ENCODE measurements around the gene FDXACB1. TPM values are rescaled to one million over a fixed set of nuclear protein-coding genes. Genes with fewer than 3 reads are reported as not detected.

Gene FDXACB1
- total RNA-seq, 1 donor from 2014 or later, result 3.7 TPM

DNA sequence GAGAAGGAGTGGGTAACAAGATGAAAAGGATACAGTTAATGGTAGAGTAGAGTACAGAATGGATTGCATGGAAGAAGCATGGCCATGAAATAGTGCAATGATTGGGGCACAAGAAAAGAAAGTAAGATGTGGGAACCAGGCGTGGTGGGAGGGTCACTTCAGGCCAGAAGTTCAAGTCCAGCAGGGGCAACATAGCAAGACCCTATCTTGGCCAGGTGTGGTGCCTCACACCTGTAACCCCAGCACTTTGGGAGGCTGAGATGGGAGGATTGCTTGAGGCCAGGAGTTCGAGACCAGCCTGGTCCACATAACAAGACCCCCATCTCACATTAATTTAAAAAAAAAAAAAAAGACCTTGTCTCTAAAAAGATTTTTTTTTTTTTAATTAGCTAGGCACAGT lies 38.3 kb upstream of the FDXACB1 start:
- Histone ChIP-seq H3K4me3 (ENCODE audit: low read depth, low read length) (no peak overlapping the region), H3K36me3 (ENCODE audit: control insufficient read depth, insufficient read depth, low read length) (no peaks in the 10 kb centered on the region), H3K27me3 (ENCODE audit: control insufficient read depth, insufficient read depth, low read length) (no peaks in the 10 kb centered on the region)
- TF ChIP-seq, protein P1, sequence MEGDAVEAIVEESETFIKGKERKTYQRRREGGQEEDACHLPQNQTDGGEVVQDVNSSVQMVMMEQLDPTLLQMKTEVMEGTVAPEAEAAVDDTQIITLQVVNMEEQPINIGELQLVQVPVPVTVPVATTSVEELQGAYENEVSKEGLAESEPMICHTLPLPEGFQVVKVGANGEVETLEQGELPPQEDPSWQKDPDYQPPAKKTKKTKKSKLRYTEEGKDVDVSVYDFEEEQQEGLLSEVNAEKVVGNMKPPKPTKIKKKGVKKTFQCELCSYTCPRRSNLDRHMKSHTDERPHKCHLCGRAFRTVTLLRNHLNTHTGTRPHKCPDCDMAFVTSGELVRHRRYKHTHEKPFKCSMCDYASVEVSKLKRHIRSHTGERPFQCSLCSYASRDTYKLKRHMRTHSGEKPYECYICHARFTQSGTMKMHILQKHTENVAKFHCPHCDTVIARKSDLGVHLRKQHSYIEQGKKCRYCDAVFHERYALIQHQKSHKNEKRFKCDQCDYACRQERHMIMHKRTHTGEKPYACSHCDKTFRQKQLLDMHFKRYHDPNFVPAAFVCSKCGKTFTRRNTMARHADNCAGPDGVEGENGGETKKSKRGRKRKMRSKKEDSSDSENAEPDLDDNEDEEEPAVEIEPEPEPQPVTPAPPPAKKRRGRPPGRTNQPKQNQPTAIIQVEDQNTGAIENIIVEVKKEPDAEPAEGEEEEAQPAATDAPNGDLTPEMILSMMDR (IDR thresholded peaks at IDR 0.05; ENCODE audit: insufficient read depth, low read length, poor library complexity, severe bottlenecking), result no peak
- DNase-seq (ENCODE audit: low read depth), result no peak

- TF ChIP-seq, protein P1 (IDR thresholded peaks at IDR 0.05; ENCODE audit: insufficient read depth, low read length, poor library complexity, severe bottlenecking), result no peak
- H3K27me3 ChIP-seq (ENCODE audit: control insufficient read depth, insufficient read depth, low read length), result no peaks in the 10 kb centered on the region
- DNase-seq (ENCODE audit: low read depth), result no peak
- no peak overlapping the region for H3K4me3 ChIP-seq (ENCODE audit: low read depth, low read length)
- H3K36me3 ChIP-seq (ENCODE audit: control insufficient read depth, insufficient read depth, low read length), result no peaks in the 10 kb centered on the region
These were observed 37.8 kb upstream of the FDXACB1 start for GRCh38 chr11:111916768-111917167.

DNA sequence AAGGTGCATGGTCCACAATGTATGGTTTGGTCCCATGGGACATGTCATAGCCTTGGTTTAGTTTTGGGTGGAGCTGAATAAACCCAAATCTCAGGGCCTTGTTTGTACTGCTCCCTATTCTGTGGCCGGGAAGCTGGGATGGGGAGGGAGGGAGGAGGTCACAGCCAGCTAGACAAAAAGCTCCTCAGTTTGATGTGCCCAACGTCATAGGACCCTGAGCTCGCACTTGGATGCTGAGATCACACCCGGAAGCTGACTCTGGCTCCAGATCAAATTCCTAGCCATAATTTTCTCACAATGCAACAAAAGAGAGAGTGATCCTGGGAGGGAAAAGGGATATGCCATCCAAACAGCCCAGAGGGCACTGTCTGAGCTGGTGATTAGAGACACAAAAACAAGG lies 35.0 kb upstream of the FDXACB1 start:
- no peak for DNase-seq (ENCODE audit: low read depth)
- Histone ChIP-seq H3K4me3 (ENCODE audit: low read depth, low read length) (no peak overlapping the region), H3K27me3 (ENCODE audit: control insufficient read depth, insufficient read depth, low read length) (no peaks in the 10 kb centered on the region), H3K36me3 (ENCODE audit: control insufficient read depth, insufficient read depth, low read length) (no peaks in the 10 kb centered on the region)
- TF ChIP-seq, protein P1 (IDR thresholded peaks at IDR 0.05; ENCODE audit: insufficient read depth, low read length, poor library complexity, severe bottlenecking), result no peak

GRCh38 chr11:111913031-111913861 lies 34.3 kb upstream of the FDXACB1 start:
- no peak overlapping the region for H3K4me3 ChIP-seq (ENCODE audit: low read depth, low read length)
- TF ChIP-seq, protein P1 (IDR thresholded peaks at IDR 0.05; ENCODE audit: insufficient read depth, low read length, poor library complexity, severe bottlenecking), result no peak

DNA sequence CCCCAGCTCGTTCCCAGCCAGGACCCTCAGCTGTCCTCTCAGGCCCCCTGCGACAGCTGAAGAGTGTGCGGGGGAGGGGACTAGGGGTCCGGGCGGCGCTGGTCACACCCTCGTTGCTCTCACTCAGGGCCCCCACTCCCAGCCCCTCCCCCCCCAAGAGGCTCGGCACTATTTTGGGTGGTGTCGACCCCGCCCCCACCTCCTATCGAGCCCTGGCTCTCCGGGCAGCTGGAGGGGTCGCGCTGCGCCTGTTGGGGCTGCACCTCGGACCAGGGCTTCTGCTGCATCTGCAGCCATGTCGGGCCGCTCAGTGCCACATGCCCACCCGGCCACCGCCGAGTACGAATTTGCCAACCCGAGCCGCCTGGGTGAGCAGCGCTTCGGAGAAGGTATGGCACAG lies 33.6 kb upstream of the FDXACB1 start, which contains the start of gene HSPB2:
Gene HSPB2 (plus strand): TSS at position 200 of the 400 bp plus-strand sequence. CDS start 96 bp downstream, at position 296.
- TF ChIP-seq, protein P1 (IDR thresholded peaks at IDR 0.05; ENCODE audit: insufficient read depth, low read length, poor library complexity, severe bottlenecking), result no peak
- H3K27me3 ChIP-seq (ENCODE audit: control insufficient read depth, insufficient read depth, low read length), result no peaks in the 10 kb centered on the region
- no peak for DNase-seq (ENCODE audit: low read depth)
- no peaks in the 10 kb centered on the region for H3K36me3 ChIP-seq (ENCODE audit: control insufficient read depth, insufficient read depth, low read length)
- no peak within 1 kb of the TSS for H3K4me3 ChIP-seq (ENCODE audit: low read depth, low read length)

More at GRCh38 chr11:111913031-111913861, 34.3 kb upstream of the FDXACB1 start:
- Histone ChIP-seq H3K27me3 (ENCODE audit: control insufficient read depth, insufficient read depth, low read length) (no peaks in the 10 kb centered on the region), H3K36me3 (ENCODE audit: control insufficient read depth, insufficient read depth, low read length) (no peaks in the 10 kb centered on the region)
- no peak for DNase-seq (ENCODE audit: low read depth)
